Sigmoid colon (tissue), 7 donors: Measurements from ENCODE around the gene NUP85. TPM values are rescaled to one million over a fixed set of nuclear protein-coding genes. Genes with fewer than 3 reads are reported as not detected.

Experiments
- DNase-seq: peaks from one replicate; pipeline ENCODE4 v3.0.0-alpha.2; 2019
- H3K27ac ChIP-seq, 4 donors: fragments of 200-600 bp; sonication (generic); one replicate each; pipeline ENCODE4 v1.5.1; 2016 to 2019; ENCODE audit warnings: mild to moderate bottlenecking in 1 of 4
- H3K27me3 ChIP-seq, 3 donors: fragments of 200-600 bp; sonication (generic); one replicate each; pipeline ENCODE4 v1.5.1; 2019; ENCODE audit warnings: mild to moderate bottlenecking in 1 of 3
- H3K36me3 ChIP-seq, 4 donors: fragments of 200-600 bp; sonication (generic); one replicate each; pipeline ENCODE4 v1.5.1; 2016 to 2019
- H3K4me1 ChIP-seq, 4 donors: fragments of 200-600 bp; sonication (generic); one replicate each; pipeline ENCODE4 v1.5.1; 2017 to 2019
- H3K4me3 ChIP-seq, 4 donors: fragments of 200-600 bp; sonication (generic); one replicate each; pipeline ENCODE4 v1.5.1; 2017 to 2019; ENCODE audit warnings: mild to moderate bottlenecking in 2 of 4, moderate library complexity in 1 of 4
- H3K9me3 ChIP-seq, 4 donors: fragments of 200-600 bp in 3 of 4; sonication (generic) in 3 of 4; one replicate each; pipeline versions ENCODE4 v1.5.1 to v1.6.1; 2013 to 2019
- CTCF ChIP-seq, 4 experiments: fragments of 450-650 bp in 3 of 4; fragments of 200-600 bp in 1 of 4; IDR thresholded peaks; one replicate each; pipeline ENCODE4 v1.5.1; 2016 to 2019; ENCODE audit warnings: antibody characterized with exemption in 4 of 4, mild to moderate bottlenecking in 3 of 4, moderate library complexity in 2 of 4
- EP300 ChIP-seq, 4 donors: sonication (generic); formaldehyde crosslinking; IDR thresholded peaks; one replicate each; pipeline ENCODE4 v1.6.1; 2017; ENCODE audit warnings: antibody characterized with exemption in 4 of 4
- POLR2A ChIP-seq, 2 donors: fragments of 450-650 bp; IDR thresholded peaks; one replicate each; pipeline ENCODE4 v1.6.1; 2016; ENCODE audit warnings: antibody characterized with exemption in 2 of 2, mild to moderate bottlenecking in 2 of 2, moderate library complexity in 2 of 2
- POLR2AphosphoS5 ChIP-seq, 4 donors: sonication (generic); formaldehyde crosslinking; IDR thresholded peaks; one replicate each; pipeline ENCODE4 v1.6.1; 2017; ENCODE audit warnings: antibody characterized with exemption in 4 of 4
- WGBS, 2 donors: extraction: QIAGEN DNeasy Blood & Tissue Kit; methylation state at CpG; one replicate each; pipeline ENCODE4 v1.1.7; 2013; 5-methylcytosine and 5-hydroxymethylcytosine counted together
- intact Hi-C: fragments of 100-400 bp; cut with DNase I; formaldehyde crosslinking; loops from one replicate; pipeline ENCODE4 v1.15.1; 2023
- polyA plus RNA-seq, 3 donors: library from polyadenylated mRNA; stranded (reverse); fragments of 200-250 nt; gene quantifications; one replicate each; pipeline ENCODE4 v1.2.3, GENCODE V29; 2013
- total RNA-seq, 4 donors: library from RNA; depleted of rRNA; stranded (reverse); fragments of >200 nt; gene quantifications; one replicate each; pipeline ENCODE4 v1.1.0, GENCODE V29; 2016
- donor health status: healthy with polysubstance abuse.
- donor health status: Bipolar disorder and iron deficiency.
- donor health status: healthy.

The NUP85 gene
- total and polyA plus RNA-seq, 7 donors, result 21.1 to 48.6 (median 31.7) TPM

- H3K9me3 ChIP-seq, result no peaks in the 10 kb centered on the region
- H3K36me3 ChIP-seq, result peaks cover 32 to 100% (median 82%) of the 10 kb centered on the region in 4 donors
- intact Hi-C loops, result no loop called here
- no peaks in the 10 kb centered on the region for H3K4me1 ChIP-seq
- WGBS, 2 donors, result 93 to 94% methylated on average over 7 of the region's 7 CpGs
- H3K27ac ChIP-seq, result peak overlapping the region in 3 of 4 donors; percentile 7 to 51 (median 14)
- H3K27me3 ChIP-seq, result no peaks in the 10 kb centered on the region
- no peak for DNase-seq
- no peak overlapping the region for H3K4me3 ChIP-seq
- no peak for TF ChIP-seq EP300 (IDR thresholded peaks at IDR 0.05)
- no peak for TF ChIP-seq CTCF (IDR thresholded peaks at IDR 0.05)
- TF ChIP-seq POLR2A (IDR thresholded peaks at IDR 0.05), result no peak
- TF ChIP-seq POLR2AphosphoS5 (IDR thresholded peaks at IDR 0.05), result no peak
These were observed 35.6 kb downstream of the NUP85 start for GRCh38 chr17:75241143-75241430.

GRCh38 chr17:75241502-75241901 lies 36.0 kb downstream of the NUP85 start:
- Histone ChIP-seq H3K9me3 (no peaks in the 10 kb centered on the region), H3K36me3 (peaks cover 36 to 100% (median 84%) of the 10 kb centered on the region in 4 donors), H3K27ac (peak overlapping the region in 1 of 4 donors; percentile 51), H3K4me3 (no peak overlapping the region), H3K27me3 (no peaks in the 10 kb centered on the region), H3K4me1 (no peaks in the 10 kb centered on the region)
- intact Hi-C loops, result no loop called here
- no peak for TF ChIP-seq EP300 (IDR thresholded peaks at IDR 0.05)
- no peak for TF ChIP-seq POLR2AphosphoS5 (IDR thresholded peaks at IDR 0.05)
- no peak for TF ChIP-seq POLR2A (IDR thresholded peaks at IDR 0.05)
- no peak for TF ChIP-seq CTCF (IDR thresholded peaks at IDR 0.05)
- WGBS, 2 donors, result 92 to 95% methylated on average over 9 of the region's 9 CpGs
- no peak for DNase-seq

- H3K4me1 ChIP-seq, result no peaks in the 10 kb centered on the region
- no peak for DNase-seq
- H3K9me3 ChIP-seq, result no peaks in the 10 kb centered on the region
- H3K27me3 ChIP-seq, result no peaks in the 10 kb centered on the region
- 85 to 86% methylated on average over 15 of the region's 15 CpGs for WGBS, 2 donors
- intact Hi-C loops, result no loop called here
- peaks cover 36 to 98% (median 81%) of the 10 kb centered on the region in 4 donors for H3K36me3 ChIP-seq
- H3K4me3 ChIP-seq, result no peak overlapping the region
- peak overlapping the region in 1 of 4 donors; percentile 51 for H3K27ac ChIP-seq
- TF ChIP-seq POLR2A (IDR thresholded peaks at IDR 0.05) (no peak), CTCF (IDR thresholded peaks at IDR 0.05) (no peak), POLR2AphosphoS5 (IDR thresholded peaks at IDR 0.05) (no peak), EP300 (IDR thresholded peaks at IDR 0.05) (no peak)
These were observed 36.5 kb downstream of the NUP85 start for GRCh38 chr17:75241996-75242460.

- H3K36me3 ChIP-seq, result peaks cover 36 to 92% (median 76%) of the 10 kb centered on the region in 4 donors
- DNase-seq, result no peak
- no peak overlapping the region for H3K4me3 ChIP-seq
- WGBS, 2 donors, result 80 to 88% methylated on average over 17 of the region's 17 CpGs
- no peak overlapping the region for H3K27ac ChIP-seq
- intact Hi-C loops, result no loop called here
- no peak for TF ChIP-seq CTCF (IDR thresholded peaks at IDR 0.05)
- TF ChIP-seq EP300 (IDR thresholded peaks at IDR 0.05), result no peak
- no peaks in the 10 kb centered on the region for H3K9me3 ChIP-seq
- H3K27me3 ChIP-seq, result no peaks in the 10 kb centered on the region
- no peaks in the 10 kb centered on the region for H3K4me1 ChIP-seq
These were observed 37.1 kb downstream of the NUP85 start for GRCh38 chr17:75242461-75243042.
